CD4-positive, alpha-beta T cell treated with Interleukin-1 beta for 1 hour (primary cell): ENCODE data around the gene ZNF611.
A peak's percentile ranks its signal among the peaks of the same experiment; 100 is the strongest.
"Not testable (repeated sequence)": the region's sequence is repeated elsewhere in the genome, so short reads cannot be mapped to it uniquely, and the experiment has no call there.

Source experiments
- DNase-seq, 2 donors: peaks; one replicate each; pipeline ENCODE4 v3.0.0-alpha.2; 2020 to 2022

The ZNF611 gene

GRCh38 chr19:52734893-52735661 is at the start of gene ZNF611:
Gene ZNF611, minus strand, starts transcription at chr19:52735044. Its CDS starts 19,150 bp downstream, at chr19:52715894.
- DNase-seq, result peak; percentile 97 to 99

GRCh38 chr19:52782864-52783263 is 48.0 kb upstream of the ZNF611 start:
- not testable (repeated sequence) for DNase-seq

- peak; percentile 38 to 41 for DNase-seq
Measured at GRCh38 chr19:52778811-52779210, 44.0 kb upstream of the ZNF611 start.

GRCh38 chr19:52756447-52756846 is 21.6 kb upstream of the ZNF611 start:
- DNase-seq, result not testable (repeated sequence)

GRCh38 chr19:52749780-52750179 is 14.9 kb upstream of the ZNF611 start:
- DNase-seq, result no peak

- DNase-seq, result peak; percentile 6 to 51
Measured at GRCh38 chr19:52748336-52748950, 13.6 kb upstream of the ZNF611 start.

GRCh38 chr19:52745919-52746318 is 11.1 kb upstream of the ZNF611 start:
- DNase-seq, result peak; percentile 39 to 49

GRCh38 chr19:52743091-52743490 is 8.2 kb upstream of the ZNF611 start:
- DNase-seq, result no peak

- DNase-seq, result no peak
Measured at GRCh38 chr19:52742516-52742915, 7.7 kb upstream of the ZNF611 start.

GRCh38 chr19:52741951-52742485 is 7.2 kb upstream of the ZNF611 start:
- DNase-seq, result no peak

GRCh38 chr19:52741371-52741770 is 6.5 kb upstream of the ZNF611 start:
- not testable (repeated sequence) for DNase-seq

- DNase-seq, result no peak
Measured at GRCh38 chr19:52739576-52739975, 4.7 kb upstream of the ZNF611 start.

- no peak for DNase-seq
Measured at GRCh38 chr19:52735734-52736133, 890 bp upstream of the ZNF611 start.

GRCh38 chr19:52734331-52734892 is 432 bp downstream of the ZNF611 start:
- DNase-seq, result peak in 1 of 2 donors; percentile 2

- not testable (repeated sequence) for DNase-seq
Measured at GRCh38 chr19:52726051-52726450, 8.8 kb downstream of the ZNF611 start.

- DNase-seq, result no peak
Measured at GRCh38 chr19:52725528-52725961, 9.3 kb downstream of the ZNF611 start.

- DNase-seq, result no peak
Measured at GRCh38 chr19:52724701-52725514, 9.9 kb downstream of the ZNF611 start.

GRCh38 chr19:52723907-52724598 is 10.8 kb downstream of the ZNF611 start:
- DNase-seq, result not testable (repeated sequence)

GRCh38 chr19:52722062-52723003 is 12.5 kb downstream of the ZNF611 start:
- DNase-seq, result no peak

GRCh38 chr19:52720541-52720940 is 14.3 kb downstream of the ZNF611 start:
- DNase-seq, result not testable (repeated sequence)

GRCh38 chr19:52716522-52716921 is 18.3 kb downstream of the ZNF611 start:
- no peak for DNase-seq
